Measurements from ENCODE around the gene ARHGAP30. TPM values are rescaled to one million over a fixed set of nuclear protein-coding genes. Genes with fewer than 3 reads are reported as not detected.
"Not testable (repeated sequence)": the region's sequence is repeated elsewhere in the genome, so short reads cannot be mapped to it uniquely, and the experiment has no call there.

The ARHGAP30 gene
- total and polyA plus RNA-seq, 2 of the 8 experiments (the other 6 are each of a cell fraction or from before 2014, with no cell fraction given): 0.27 to 0.39 TPM

DNA sequence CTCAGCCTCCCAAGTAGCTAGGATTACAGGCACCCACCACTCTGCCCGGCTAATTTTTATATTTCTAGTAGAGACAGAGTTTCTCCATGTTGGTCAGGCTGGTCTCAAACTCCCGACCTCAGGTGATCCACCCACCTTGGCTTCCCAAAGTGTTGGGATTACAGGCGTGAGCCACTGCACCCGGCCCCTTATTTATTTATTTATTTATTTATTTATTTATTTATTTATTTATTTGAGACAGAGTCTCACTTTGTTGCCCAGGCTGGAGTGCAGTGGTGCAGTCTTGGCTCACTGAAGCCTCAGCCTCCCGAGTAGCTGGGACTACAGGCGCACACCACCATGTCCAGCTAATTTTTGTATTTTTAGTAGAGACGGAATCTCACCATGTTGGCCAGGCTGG, 4.0 kb downstream of the ARHGAP30 start:
- not testable (repeated sequence) for H3K79me1 ChIP-seq (ENCODE audit: low read depth, low read length); H3K23ac ChIP-seq (ENCODE audit: insufficient read length); H3K36me3 ChIP-seq (ENCODE audit: control insufficient read depth in 2 of 4, insufficient read depth in 4 of 4, low read length in 3 of 4); H2BK15ac ChIP-seq (ENCODE audit: low read length); H3K9me3 ChIP-seq (ENCODE audit: insufficient read depth in 2 of 2, low read depth in 1 of 2, low read length in 1 of 2); H2BK120ac ChIP-seq (replicated peaks; ENCODE audit: low read depth, low read length); FAIRE-seq; H3K79me2 ChIP-seq (ENCODE audit: control insufficient read depth in 1 of 2, insufficient read depth in 2 of 2, low read length in 2 of 2); H3K27ac ChIP-seq (ENCODE audit: low read depth, low read length); H3K4me3 ChIP-seq (ENCODE audit: extremely low read depth in 1 of 4, insufficient read depth in 2 of 4, low read depth in 3 of 4, low read length in 4 of 4); H2BK5ac ChIP-seq (ENCODE audit: low read depth, low read length); H3K4me2 ChIP-seq (ENCODE audit: insufficient read depth in 1 of 2, low read depth in 2 of 2, low read length in 2 of 2); H3K56ac ChIP-seq (replicated peaks; ENCODE audit: insufficient read length, low read depth, low read length); H2BK12ac ChIP-seq (ENCODE audit: low read depth, low read length); H2BK20ac ChIP-seq (ENCODE audit: low read length); H4K5ac ChIP-seq (ENCODE audit: insufficient read length, low read depth, low read length); H3K18ac ChIP-seq (ENCODE audit: extremely low read depth, low read length); DNase-seq (ENCODE audit: low read depth in 1 of 2, low spot score in 2 of 2); H2AK5ac ChIP-seq (ENCODE audit: low read depth, low read length); H4K8ac ChIP-seq (ENCODE audit: extremely low read depth, insufficient read depth, low read length); H4K91ac ChIP-seq (replicated peaks; ENCODE audit: insufficient read length, low read length); H3K9ac ChIP-seq (replicated peaks in 1 of 4; ENCODE audit: extremely low read depth in 1 of 4, low read depth in 3 of 4, low read length in 3 of 4); H3K4ac ChIP-seq (replicated peaks; ENCODE audit: insufficient read length, low read depth, low read length); H3K14ac ChIP-seq (ENCODE audit: insufficient read length); H2AFZ ChIP-seq (ENCODE audit: low read length); H3K4me1 ChIP-seq (replicated peaks in 1 of 4; ENCODE audit: control insufficient read depth in 3 of 4, insufficient read depth in 4 of 4, low read length in 3 of 4); H3K23me2 ChIP-seq (ENCODE audit: low read depth, low read length); H3K27me3 ChIP-seq (replicated peaks in 1 of 4; ENCODE audit: control insufficient read depth in 3 of 4, extremely low read depth in 1 of 4, insufficient read depth in 3 of 4, low read length in 3 of 4); H4K20me1 ChIP-seq (replicated peaks in 1 of 2; ENCODE audit: control insufficient read depth in 1 of 2, insufficient read depth in 2 of 2, low read length in 2 of 2)
- CTCF ChIA-PET (ENCODE audit: partially characterized antibody): interaction anchor here (1.8 to 17.8 kb wide), 2 partner anchors 32 kb away, joined by 10 to 282 read pairs; partner anchors contain the start of gene KLHDC9
- POLR2A ChIA-PET (ENCODE audit: partially characterized antibody): interaction anchor here (1.2 kb wide), 1 partner anchor 28 kb away, joined by 4 read pairs; no protein-coding TSS in a partner anchor
- WGBS, 2 experiments (ENCODE audit: extremely low coverage in 1 of 2, insufficient coverage in 1 of 2, insufficient read length in 1 of 2, insufficient replicate concordance in 2 of 2, low coverage in 1 of 2, low lambda C conversion rate in 2 of 2, missing lambda C conversion rate in 1 of 2): 91% methylated on average over 7 of the region's 7 CpGs; no CpG with 5 or more reads in 1 of the 2 experiments

DNA sequence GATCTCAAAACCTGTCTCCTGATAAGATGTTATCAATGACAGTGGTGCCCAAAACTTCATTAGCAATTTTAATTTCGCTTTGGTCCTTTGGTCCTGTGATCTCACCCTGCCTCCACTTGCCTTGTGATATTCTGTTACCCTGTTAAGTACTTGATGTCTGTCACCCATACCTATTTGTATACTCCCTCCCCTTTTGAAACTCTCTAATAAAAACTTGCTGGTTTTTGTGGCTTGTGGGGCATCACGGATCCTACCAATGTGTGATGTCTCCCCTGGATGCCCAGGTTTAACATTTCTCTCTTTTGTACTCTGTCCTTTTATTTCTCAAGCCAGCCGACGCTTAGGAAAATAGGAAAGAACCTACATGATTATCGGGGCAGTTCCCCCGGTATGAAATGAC, 5.8 kb downstream of the ARHGAP30 start:
- H3K4me3 ChIP-seq (ENCODE audit: extremely low read depth in 1 of 4, insufficient read depth in 2 of 4, low read depth in 3 of 4, low read length in 4 of 4); H3K18ac ChIP-seq (ENCODE audit: extremely low read depth, low read length); H3K56ac ChIP-seq (replicated peaks; ENCODE audit: insufficient read length, low read depth, low read length); H3K79me1 ChIP-seq (ENCODE audit: low read depth, low read length); H2BK120ac ChIP-seq (replicated peaks; ENCODE audit: low read depth, low read length); H3K4ac ChIP-seq (replicated peaks; ENCODE audit: insufficient read length, low read depth, low read length); H4K91ac ChIP-seq (replicated peaks; ENCODE audit: insufficient read length, low read length); H2AFZ ChIP-seq (ENCODE audit: low read length); H3K4me1 ChIP-seq (replicated peaks in 1 of 4; ENCODE audit: control insufficient read depth in 3 of 4, insufficient read depth in 4 of 4, low read length in 3 of 4); H4K20me1 ChIP-seq (replicated peaks in 1 of 2; ENCODE audit: control insufficient read depth in 1 of 2, insufficient read depth in 2 of 2, low read length in 2 of 2); H2BK15ac ChIP-seq (ENCODE audit: low read length); H3K27me3 ChIP-seq (replicated peaks in 1 of 4; ENCODE audit: control insufficient read depth in 3 of 4, extremely low read depth in 1 of 4, insufficient read depth in 3 of 4, low read length in 3 of 4); H2BK5ac ChIP-seq (ENCODE audit: low read depth, low read length); H2BK20ac ChIP-seq (ENCODE audit: low read length); H2AK5ac ChIP-seq (ENCODE audit: low read depth, low read length); POLR2A ChIA-PET (ENCODE audit: partially characterized antibody); DNase-seq (ENCODE audit: low read depth in 1 of 2, low spot score in 2 of 2); H3K23me2 ChIP-seq (ENCODE audit: low read depth, low read length); H3K27ac ChIP-seq (ENCODE audit: low read depth, low read length); H4K8ac ChIP-seq (ENCODE audit: extremely low read depth, insufficient read depth, low read length); H4K5ac ChIP-seq (ENCODE audit: insufficient read length, low read depth, low read length); H3K79me2 ChIP-seq (ENCODE audit: control insufficient read depth in 1 of 2, insufficient read depth in 2 of 2, low read length in 2 of 2); H3K9me3 ChIP-seq (ENCODE audit: insufficient read depth in 2 of 2, low read depth in 1 of 2, low read length in 1 of 2); H2BK12ac ChIP-seq (ENCODE audit: low read depth, low read length); H3K4me2 ChIP-seq (ENCODE audit: insufficient read depth in 1 of 2, low read depth in 2 of 2, low read length in 2 of 2); H3K23ac ChIP-seq (ENCODE audit: insufficient read length); H3K9ac ChIP-seq (replicated peaks in 1 of 4; ENCODE audit: extremely low read depth in 1 of 4, low read depth in 3 of 4, low read length in 3 of 4); H3K14ac ChIP-seq (ENCODE audit: insufficient read length); FAIRE-seq; H3K36me3 ChIP-seq (ENCODE audit: control insufficient read depth in 2 of 4, insufficient read depth in 4 of 4, low read length in 3 of 4): not testable (repeated sequence)
- 76% methylated on average over 6 of the region's 6 CpGs; no CpG with 5 or more reads in 1 of the 2 experiments for WGBS, 2 experiments (ENCODE audit: extremely low coverage in 1 of 2, insufficient coverage in 1 of 2, insufficient read length in 1 of 2, insufficient replicate concordance in 2 of 2, low coverage in 1 of 2, low lambda C conversion rate in 2 of 2, missing lambda C conversion rate in 1 of 2)
- CTCF ChIA-PET (ENCODE audit: partially characterized antibody): interaction anchor here (1.2 to 1.8 kb wide), 2 partner anchors 22 to 33 kb away, joined by 4 to 10 read pairs; partner anchors contain the start of gene KLHDC9

Data from H1 (cell line).